ENCODE results near the gene ACVR1.
"Not testable (repeated sequence)": the region's sequence is repeated elsewhere in the genome, so short reads cannot be mapped to it uniquely, and the experiment has no call there.

Gene ACVR1

GRCh38 chr2:157848213-157848612 is 27.9 kb downstream of the ACVR1 start:
- no peak for DNase-seq

DNA sequence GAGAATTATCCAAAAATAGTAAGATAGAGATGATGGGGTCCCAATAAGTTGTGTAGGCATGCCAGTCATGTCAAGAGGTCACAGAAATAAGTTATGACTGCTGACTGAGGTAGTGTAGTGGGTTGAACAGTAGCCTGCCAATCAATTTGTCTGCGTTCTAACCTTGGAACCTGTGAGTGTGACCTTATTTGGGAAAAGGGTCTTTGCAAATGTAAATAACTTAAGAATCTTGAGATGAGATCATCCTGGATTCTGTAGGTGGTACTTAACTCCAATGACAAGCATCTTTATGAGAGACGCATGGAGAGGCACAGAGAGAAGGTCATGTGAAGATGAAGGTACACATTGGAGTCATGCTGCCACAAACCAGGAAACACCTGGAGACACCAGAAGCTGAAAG is 31.0 kb downstream of the ACVR1 start:
- DNase-seq, result no peak

- DNase-seq, result no peak
These were observed 32.2 kb downstream of the ACVR1 start for GRCh38 chr2:157843935-157844334.

DNA sequence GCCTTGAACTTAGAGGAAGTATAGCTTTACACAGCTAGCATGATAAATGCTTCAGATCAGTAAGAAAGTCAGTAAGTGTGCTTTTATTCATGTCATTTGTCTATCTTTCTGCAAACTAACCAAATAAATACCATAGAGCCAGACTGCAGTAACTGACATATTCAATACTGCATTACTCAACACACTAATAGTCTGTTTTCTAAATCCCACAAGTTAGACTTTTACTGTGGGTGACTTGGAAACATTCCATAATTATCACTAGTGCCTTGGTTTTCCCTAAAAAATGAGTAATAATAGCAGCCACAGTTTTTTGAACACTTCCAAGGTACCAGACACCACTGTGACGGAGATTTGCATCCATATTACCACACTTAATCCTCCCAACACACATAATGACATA is 33.0 kb downstream of the ACVR1 start:
- DNase-seq, result no peak

GRCh38 chr2:157842106-157842879 is 33.8 kb downstream of the ACVR1 start:
- no peak for DNase-seq

GRCh38 chr2:157841485-157841884 is 34.6 kb downstream of the ACVR1 start:
- no peak for DNase-seq

DNA sequence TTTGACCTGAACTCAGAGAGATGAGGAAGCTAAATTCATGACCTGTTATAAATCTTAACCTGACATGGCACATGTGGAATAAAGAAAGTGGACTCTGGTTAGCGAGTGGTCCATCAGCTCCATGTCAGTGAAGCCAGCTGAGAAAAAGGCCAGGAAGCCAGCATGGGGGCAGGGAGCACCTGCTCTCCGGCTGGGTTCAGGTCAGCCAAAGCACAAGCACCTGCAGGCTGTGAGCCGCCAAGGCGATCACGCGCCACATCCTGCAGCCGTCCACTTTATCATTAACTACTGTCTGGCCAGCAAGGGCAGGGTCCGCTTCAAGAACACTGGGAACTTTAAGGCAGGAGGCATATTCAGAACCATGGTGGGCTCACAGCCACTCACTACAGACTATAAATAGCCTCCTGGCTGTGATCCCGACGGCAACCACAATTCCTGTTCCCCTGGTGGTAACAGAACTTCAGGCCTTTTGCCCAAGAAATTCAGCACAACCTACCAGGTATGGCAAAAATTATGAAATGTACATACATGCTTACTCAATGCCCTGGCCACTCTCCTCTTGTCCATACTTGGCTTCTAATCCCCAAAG is 35.5 kb downstream of the ACVR1 start:
- DNase-seq, result no peak

DNA sequence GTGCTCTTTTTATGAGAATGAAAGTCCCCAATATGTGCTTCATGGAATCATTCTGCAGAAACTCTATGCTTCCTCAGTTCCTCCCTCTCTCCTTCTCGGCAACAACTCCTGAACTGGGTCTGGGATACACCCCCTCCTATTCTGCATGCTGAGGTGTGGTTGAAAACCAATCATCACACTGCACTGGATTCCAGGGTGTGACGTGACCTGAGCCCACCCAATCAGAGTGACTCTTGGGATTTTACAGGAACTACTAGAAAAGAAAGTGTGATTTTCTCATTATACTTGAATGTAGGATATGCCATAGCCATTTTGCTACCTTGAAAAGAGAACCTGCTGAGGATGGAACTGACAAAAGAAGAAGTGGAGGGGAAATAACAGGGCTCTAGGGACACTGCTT is 36.3 kb downstream of the ACVR1 start:
- no peak for DNase-seq

- no peak for DNase-seq
These were observed 36.8 kb downstream of the ACVR1 start for GRCh38 chr2:157839162-157839801.

- DNase-seq, result peak in 1 of 2 donors; percentile 19
These were observed 37.5 kb downstream of the ACVR1 start for GRCh38 chr2:157838442-157839161.

DNA sequence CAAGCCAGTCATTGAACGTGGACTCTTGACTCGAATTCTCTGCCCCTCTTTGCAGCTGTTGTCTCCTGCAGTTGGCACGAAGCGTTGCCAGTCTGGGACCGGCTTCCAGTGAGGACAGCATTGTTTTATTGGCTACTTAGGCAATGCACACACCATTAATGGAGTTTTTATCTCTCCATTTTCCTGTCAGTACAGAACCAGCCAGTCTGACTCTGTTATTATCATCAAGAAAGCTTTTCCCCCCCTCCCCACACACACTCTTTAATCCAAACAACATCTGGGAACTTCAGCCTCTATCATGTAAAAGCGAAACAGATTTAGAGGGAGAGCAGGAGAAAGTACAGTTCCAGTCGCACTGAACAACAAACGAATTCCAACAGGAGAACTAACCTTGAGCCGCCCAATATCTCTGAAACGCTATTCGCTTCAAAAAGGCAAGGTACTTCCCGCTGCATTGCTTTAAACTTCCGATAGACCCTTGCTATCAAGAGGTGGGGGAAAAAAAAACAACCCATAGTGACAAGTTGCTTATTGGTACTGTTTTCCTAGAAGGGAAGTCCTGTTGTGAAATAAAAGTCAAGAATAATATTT is 38.2 kb downstream of the ACVR1 start:
- no peak for DNase-seq

DNA sequence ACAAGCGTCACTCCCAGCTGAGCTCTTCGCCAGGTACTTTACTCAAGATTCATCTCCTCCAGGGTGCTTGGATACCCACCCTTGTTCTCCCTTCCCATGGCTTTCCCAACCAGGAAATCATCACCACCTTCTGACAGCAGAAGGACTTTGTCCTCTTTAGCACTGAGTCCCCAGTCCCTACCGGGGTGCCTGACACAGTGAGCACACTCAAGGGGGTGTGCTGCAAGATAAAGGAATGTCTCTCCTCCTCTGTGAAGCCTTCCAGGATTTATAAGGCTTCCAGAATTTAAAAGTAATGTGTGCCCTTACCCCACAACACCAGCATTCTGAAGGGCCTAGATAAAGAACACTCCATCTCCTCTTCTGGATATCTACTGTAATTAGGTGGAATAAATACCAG is 39.6 kb downstream of the ACVR1 start:
- DNase-seq, result no peak

DNA sequence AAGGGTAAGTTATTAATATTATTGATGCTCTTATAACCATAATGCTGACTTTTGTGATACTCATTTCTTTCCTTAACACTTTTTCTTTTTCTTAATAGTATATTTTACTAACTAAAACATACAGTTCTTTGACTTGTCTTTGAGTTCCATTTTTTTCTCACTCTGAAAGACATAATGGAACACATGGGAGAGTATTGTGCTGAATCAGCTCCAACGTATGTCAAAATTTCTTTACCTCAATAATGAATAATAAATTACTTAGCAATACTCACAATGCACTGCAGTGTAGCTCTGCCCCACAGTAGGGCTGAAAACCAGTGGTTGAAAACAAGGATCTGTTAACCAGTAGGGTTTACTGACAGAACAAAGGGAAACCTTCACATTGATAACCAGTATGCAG is 40.7 kb downstream of the ACVR1 start:
- no peak for DNase-seq

DNA sequence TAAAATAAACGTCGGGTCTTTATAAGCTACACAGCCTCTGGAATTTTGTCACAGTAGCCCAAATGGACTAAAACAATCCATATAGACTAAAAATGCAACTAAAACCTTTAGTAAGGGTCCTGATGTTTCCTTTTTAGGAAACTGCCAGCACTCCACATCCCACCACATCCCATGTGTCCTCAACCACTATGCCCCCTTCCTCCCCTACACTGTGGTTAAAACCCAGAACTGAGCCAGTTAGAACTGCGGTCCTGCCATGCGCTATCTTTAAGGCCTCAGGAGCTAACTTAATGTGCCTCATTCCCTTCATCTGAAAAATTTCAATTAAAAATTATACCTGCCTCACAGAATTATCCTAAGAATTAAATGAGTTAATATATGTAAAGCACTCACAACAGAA is 41.1 kb downstream of the ACVR1 start:
- DNase-seq, result no peak

- DNase-seq, result no peak
These were observed 42.4 kb downstream of the ACVR1 start for GRCh38 chr2:157833721-157834120.

GRCh38 chr2:157831573-157832315 is 44.4 kb downstream of the ACVR1 start:
- DNase-seq, result no peak

DNA sequence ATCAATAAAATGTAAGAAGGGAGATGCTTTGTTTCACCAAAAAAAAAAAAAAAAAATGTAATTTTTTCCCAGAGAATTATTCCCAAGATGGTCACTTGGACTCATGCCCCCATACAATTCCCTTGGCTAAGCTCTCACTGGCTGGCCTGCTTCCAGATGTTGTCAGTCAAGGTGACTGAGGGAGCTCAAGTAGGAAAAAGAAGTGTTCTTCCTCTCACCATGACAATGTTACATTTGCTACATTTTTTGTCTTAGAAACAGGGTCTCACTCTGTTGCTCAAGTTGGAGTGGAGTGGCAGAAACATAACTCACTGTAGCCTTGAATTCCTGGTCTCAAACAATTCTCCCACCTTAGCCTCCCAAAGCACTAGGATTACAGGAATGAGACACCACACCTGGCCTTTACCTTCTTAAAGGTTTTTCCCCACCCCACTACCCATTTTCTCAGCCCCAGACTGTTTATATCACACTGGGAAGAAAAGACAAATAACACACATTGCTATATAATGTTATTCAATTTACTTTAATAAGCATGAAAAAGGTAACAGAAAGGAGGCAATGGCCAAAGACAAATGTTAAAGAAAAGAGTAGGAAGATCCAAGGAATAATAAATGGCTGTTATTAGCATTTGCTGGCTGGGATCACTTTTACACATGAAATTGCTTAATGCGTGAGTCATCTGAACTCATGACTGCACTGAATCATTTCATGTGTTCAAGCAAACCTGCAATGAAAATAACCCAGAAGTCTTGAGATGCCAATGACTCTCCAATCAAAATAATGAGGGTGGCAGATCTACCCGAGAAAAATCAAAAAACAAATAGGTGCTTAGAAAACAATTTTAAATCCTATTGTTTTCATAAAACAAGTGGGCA is 45.2 kb downstream of the ACVR1 start:
- no peak for DNase-seq

DNA sequence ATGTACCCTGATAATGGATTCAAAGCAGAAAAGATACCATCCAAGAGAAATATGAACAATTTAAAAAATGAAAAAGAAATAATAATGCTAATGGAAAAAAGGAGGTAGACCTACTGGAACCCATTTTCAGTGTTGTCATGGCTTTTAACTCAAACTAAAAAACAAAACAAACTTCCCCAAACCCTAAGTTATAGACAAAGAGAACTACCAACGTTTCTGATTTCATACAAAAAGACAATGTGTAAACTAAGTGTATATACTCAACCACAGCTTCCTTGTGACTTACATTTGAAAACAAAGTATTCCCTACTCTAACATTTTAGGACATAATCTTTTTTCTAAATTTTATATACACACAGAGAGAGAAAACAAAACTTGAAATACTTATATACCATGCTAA is 45.9 kb downstream of the ACVR1 start:
- no peak for DNase-seq

DNA sequence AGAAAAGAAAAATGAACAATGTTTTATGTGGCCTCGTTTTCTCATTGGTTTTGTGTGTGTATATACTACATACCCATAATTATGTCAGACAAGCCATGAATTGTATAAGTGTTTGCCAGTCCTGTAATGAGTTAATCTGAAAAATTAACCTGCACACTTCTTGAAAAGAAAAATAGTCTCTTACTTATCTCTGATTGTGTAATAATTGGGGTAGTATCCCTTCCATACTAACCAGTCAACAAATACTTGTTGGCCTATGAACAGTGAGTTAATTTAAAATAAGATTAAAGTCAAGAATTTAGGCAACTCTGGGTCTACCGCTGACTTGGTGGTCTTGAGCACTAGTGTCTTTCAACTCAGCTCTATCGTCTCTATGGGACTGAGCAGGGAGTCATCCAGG is 48.8 kb downstream of the ACVR1 start:
- no peak for DNase-seq

- not testable (repeated sequence) for DNase-seq
These were observed 49.5 kb downstream of the ACVR1 start for GRCh38 chr2:157826644-157827043.

DNA sequence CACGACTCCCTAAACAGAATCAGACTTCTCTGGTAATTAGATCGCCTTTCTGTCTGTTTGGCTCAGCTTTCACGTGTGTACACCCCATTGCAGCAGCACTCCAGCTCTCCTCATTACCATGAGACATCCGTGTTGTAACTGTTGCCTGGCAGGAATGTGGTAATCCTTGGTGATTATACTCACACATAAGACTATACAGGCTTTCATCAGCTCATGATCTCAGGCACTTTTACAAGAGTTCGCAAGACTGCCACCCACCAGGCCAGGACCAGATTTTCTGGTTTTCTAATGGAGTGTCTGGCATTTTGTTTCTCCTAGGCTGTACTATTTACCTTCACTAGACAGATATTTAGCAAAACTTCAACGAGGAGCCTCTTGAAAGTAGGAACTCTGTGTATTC is 50.2 kb downstream of the ACVR1 start:
- no peak for DNase-seq

DNA sequence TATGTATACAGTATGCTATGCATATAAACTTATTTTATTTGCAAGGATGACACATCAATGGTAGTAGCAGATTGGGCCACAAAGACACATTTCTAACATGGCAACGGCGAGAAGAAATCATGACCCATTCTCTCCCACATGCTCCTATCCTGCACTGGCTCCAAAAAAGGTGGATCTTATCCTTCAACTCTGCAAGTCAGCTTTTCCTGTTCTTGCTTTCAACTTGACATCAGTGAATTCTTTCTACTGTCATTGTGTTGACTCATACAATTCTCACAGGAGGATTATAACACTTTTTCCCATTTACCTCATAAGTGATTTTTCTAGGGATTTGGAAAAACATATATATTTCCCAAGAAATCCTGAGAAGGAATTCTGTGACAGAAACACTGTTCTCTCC is 53.1 kb downstream of the ACVR1 start:
- no peak for DNase-seq
